GM23338 (cell line): ENCODE data around the gene MT4. TPM values are rescaled to one million over a fixed set of nuclear protein-coding genes. Genes with fewer than 3 reads are reported as not detected.

Experiments used
- ATAC-seq: fragments of 200-7000 bp; cut with Tn5 transposase; 3 replicates; pipeline ENCODE4 v1.9.1; 2020
- DNase-seq: peaks from one replicate; pipeline ENCODE4 v3.0.0-alpha.2; 2015; ENCODE audit warnings: low spot score
- H2AFZ ChIP-seq: fragments of 200-600 bp; sonication (generic); 2 replicates; pipeline ENCODE4 v1.8.0; 2016; ENCODE audit warnings: antibody characterized with exemption, mild to moderate bottlenecking, moderate library complexity
- H3F3A ChIP-seq: fragments of 200-600 bp; sonication (generic); replicated peaks from 2 replicates; pipeline ENCODE4 v1.8.0; 2017; ENCODE audit warnings: antibody characterized with exemption, mixed run types, low read depth
- H3K27ac ChIP-seq: fragments of 200-600 bp; sonication (generic); 2 replicates; pipeline ENCODE4 v1.6.1; 2016; ENCODE audit warnings: low read depth
- H3K27me3 ChIP-seq: fragments of 200-600 bp; sonication (generic); 2 replicates; pipeline ENCODE4 v1.8.0; 2016; ENCODE audit warnings: mild to moderate bottlenecking, mixed run types, moderate library complexity; ENCODE audit not compliant: insufficient read depth
- H3K36me3 ChIP-seq: fragments of 200-600 bp; sonication (generic); 2 replicates; pipeline ENCODE4 v1.8.0; 2016; ENCODE audit warnings: mild to moderate bottlenecking; ENCODE audit not compliant: insufficient read depth
- H3K4me1 ChIP-seq: fragments of 200-600 bp; sonication (generic); 2 replicates; pipeline ENCODE4 v1.8.0; 2016; ENCODE audit warnings: mild to moderate bottlenecking, moderate library complexity; ENCODE audit not compliant: insufficient read depth
- H3K4me2 ChIP-seq: fragments of 200-600 bp; sonication (generic); 2 replicates; pipeline ENCODE4 v1.7.1; 2017; ENCODE audit warnings: mixed run types
- H3K4me3 ChIP-seq: fragments of 200-600 bp; sonication (generic); 2 replicates; pipeline ENCODE4 v1.6.1; 2016; ENCODE audit warnings: mixed run types
- H3K79me2 ChIP-seq: fragments of 200-600 bp; sonication (generic); replicated peaks from 2 replicates; pipeline ENCODE4 v1.8.0; 2017; ENCODE audit warnings: mild to moderate bottlenecking; ENCODE audit not compliant: insufficient read depth
- H3K9me2 ChIP-seq: fragments of 200-600 bp; sonication (generic); 2 replicates; pipeline ENCODE4 v1.8.0; 2017; ENCODE audit not compliant: insufficient read depth
- H4K20me1 ChIP-seq: fragments of 200-600 bp; sonication (generic); replicated peaks from 2 replicates; pipeline ENCODE4 v1.8.0; 2017; ENCODE audit warnings: mild to moderate bottlenecking; ENCODE audit not compliant: insufficient read depth
- H3K27ac Mint-ChIP-seq: 2 replicates; pipeline ENCODE4 v1.8.0; 2020; ENCODE audit warnings: inconsistent platforms, mild to moderate bottlenecking, moderate library complexity, mixed read lengths
- H3K27me3 Mint-ChIP-seq: 3 replicates; pipeline ENCODE4 v1.8.0; 2022; ENCODE audit warnings: low read depth, mild to moderate bottlenecking, moderate library complexity, mixed read lengths, inconsistent platforms; ENCODE audit not compliant: insufficient read depth, poor library complexity
- H3K36me3 Mint-ChIP-seq: 3 replicates; pipeline ENCODE4 v1.8.0; 2021; ENCODE audit warnings: low read depth, mild to moderate bottlenecking, inconsistent platforms, moderate library complexity, mixed read lengths
- H3K4me1 Mint-ChIP-seq: 3 replicates; pipeline ENCODE4 v1.8.0; 2020; ENCODE audit warnings: mild to moderate bottlenecking, inconsistent platforms, mixed read lengths
- H3K4me3 Mint-ChIP-seq: 3 replicates; pipeline ENCODE4 v1.8.0; 2021; ENCODE audit warnings: moderate library complexity, mild to moderate bottlenecking, inconsistent platforms, mixed read lengths
- H3K9me3 Mint-ChIP-seq: 3 replicates; pipeline ENCODE4 v1.8.0; 2020; ENCODE audit warnings: moderate library complexity, mild to moderate bottlenecking, inconsistent platforms, mixed read lengths
- CREB1 ChIP-seq: fragments of 250-450 bp; sonication (Bioruptor Pico); IDR thresholded peaks from 2 replicates; pipeline ENCODE4 v1.5.0; 2020; ENCODE audit warnings: low read depth, mild to moderate bottlenecking, moderate library complexity
- ETS1 ChIP-seq: IDR thresholded peaks from 2 replicates; pipeline ENCODE4 v1.6.1; 2016; ENCODE audit warnings: antibody characterized with exemption
- EZH2phosphoT487 ChIP-seq: fragments of 200-600 bp; sonication (generic); IDR thresholded peaks from one replicate; pipeline ENCODE4 v1.8.1; 2018; ENCODE audit warnings: antibody characterized with exemption; ENCODE audit not compliant: unreplicated experiment
- JUNB ChIP-seq: IDR thresholded peaks from one replicate; pipeline ENCODE4 v1.6.1; 2016; ENCODE audit warnings: antibody characterized with exemption; ENCODE audit not compliant: unreplicated experiment
- NANOG ChIP-seq: IDR thresholded peaks from 2 replicates; pipeline ENCODE4 v1.6.1; 2016; ENCODE audit warnings: antibody characterized with exemption, borderline replicate concordance
- REST ChIP-seq: IDR thresholded peaks from one replicate; pipeline ENCODE4 v1.6.1; 2018; ENCODE audit warnings: antibody characterized with exemption; ENCODE audit not compliant: unreplicated experiment
- ZNF114 ChIP-seq: fragments of 250-450 bp; sonication (Bioruptor Pico); IDR thresholded peaks from 2 replicates; pipeline ENCODE4 v1.5.0; 2020; ENCODE audit warnings: mild to moderate bottlenecking, moderate library complexity
- ZNF331 ChIP-seq: fragments of 250-450 bp; sonication (Bioruptor Pico); IDR thresholded peaks from 2 replicates; pipeline ENCODE4 v1.5.0; 2020; ENCODE audit warnings: low read depth, mild to moderate bottlenecking, moderate library complexity
- polyA plus RNA-seq: library from polyadenylated mRNA; unstranded; fragments of >200 nt; fragmentation: Nextera tagmentation; extraction: Ambion mirVana; gene quantifications from 2 replicates; pipeline ENCODE4 v1.2.1, GENCODE V29; 2016
- total RNA-seq: library from RNA; depleted of rRNA; stranded (reverse); fragments of >200 nt; shearing (Covaris generic); gene quantifications from 2 replicates; pipeline ENCODE4 v1.2.3, GENCODE V29; 2014

Gene MT4
- total and polyA plus RNA-seq, 2 experiments from 2014 or later, result not detected

- H3K4me3 ChIP-seq, result no peak overlapping the region
These were observed 12.8 kb upstream of the MT4 start for GRCh38 chr16:56551796-56552738.

More at GRCh38 chr16:56551796-56552738, 12.8 kb upstream of the MT4 start:
- Histone ChIP-seq H3K4me1 (peaks cover 14% of the 10 kb centered on the region; the same call in 1 of the 2 replicates), H3K27ac (no peak overlapping the region), H2AFZ (0 out of 2 replicates have a peak overlapping the region, but pooled peaks have one; percentile 38), H3K79me2 (no peaks in the 10 kb centered on the region), H3F3A (peaks cover 1% of the 10 kb centered on the region; the same call in 1 of the 2 replicates), H4K20me1 (no peaks in the 10 kb centered on the region), H3K4me2 (no peak overlapping the region), H3K27me3 (no peaks in the 10 kb centered on the region), H3K9me2 (no peaks in the 10 kb centered on the region), H3K36me3 (no peaks in the 10 kb centered on the region)
- no peaks in the 10 kb centered on the region for H3K36me3 Mint-ChIP-seq
- DNase-seq (no peak), ATAC-seq (no peak)
- TF ChIP-seq REST, result no peak
- TF ChIP-seq EZH2phosphoT487, result no peak
- TF ChIP-seq ETS1, result no peak
- TF ChIP-seq JUNB, result no peak
- TF ChIP-seq ZNF331 (CRISPR knock-in tag), result no peak
- no peak for TF ChIP-seq ZNF114 (CRISPR knock-in tag)
- TF ChIP-seq NANOG, result no peak
- TF ChIP-seq CREB1 (CRISPR knock-in tag), result no peak
- peaks cover 22% of the 10 kb centered on the region for H3K4me1 Mint-ChIP-seq
- H3K4me3 Mint-ChIP-seq, result no peak overlapping the region
- H3K27ac Mint-ChIP-seq, result no peak overlapping the region
- H3K9me3 Mint-ChIP-seq, result no peaks in the 10 kb centered on the region; the same call in 2 of the 3 replicates
- H3K27me3 Mint-ChIP-seq, result peaks cover 11% of the 10 kb centered on the region
